C4-2B (cell line): ENCODE results near the gene NCAN.

ENCODE experiments used
- H3K27ac ChIP-seq: fragments of 450-650 bp; 2 replicates; pipeline ENCODE4 v1.5.1; 2017
- ZFX ChIP-seq: fragments of 450-650 bp; IDR thresholded peaks from 2 replicates; pipeline ENCODE4 v1.6.1; 2017
- TF ChIP-seq, protein P1 (sequence below): fragments of 450-650 bp; conservative IDR thresholded peaks from 2 replicates; pipeline ENCODE4 v1.5.1; 2017; ENCODE audit warnings: mild to moderate bottlenecking

Gene NCAN

DNA sequence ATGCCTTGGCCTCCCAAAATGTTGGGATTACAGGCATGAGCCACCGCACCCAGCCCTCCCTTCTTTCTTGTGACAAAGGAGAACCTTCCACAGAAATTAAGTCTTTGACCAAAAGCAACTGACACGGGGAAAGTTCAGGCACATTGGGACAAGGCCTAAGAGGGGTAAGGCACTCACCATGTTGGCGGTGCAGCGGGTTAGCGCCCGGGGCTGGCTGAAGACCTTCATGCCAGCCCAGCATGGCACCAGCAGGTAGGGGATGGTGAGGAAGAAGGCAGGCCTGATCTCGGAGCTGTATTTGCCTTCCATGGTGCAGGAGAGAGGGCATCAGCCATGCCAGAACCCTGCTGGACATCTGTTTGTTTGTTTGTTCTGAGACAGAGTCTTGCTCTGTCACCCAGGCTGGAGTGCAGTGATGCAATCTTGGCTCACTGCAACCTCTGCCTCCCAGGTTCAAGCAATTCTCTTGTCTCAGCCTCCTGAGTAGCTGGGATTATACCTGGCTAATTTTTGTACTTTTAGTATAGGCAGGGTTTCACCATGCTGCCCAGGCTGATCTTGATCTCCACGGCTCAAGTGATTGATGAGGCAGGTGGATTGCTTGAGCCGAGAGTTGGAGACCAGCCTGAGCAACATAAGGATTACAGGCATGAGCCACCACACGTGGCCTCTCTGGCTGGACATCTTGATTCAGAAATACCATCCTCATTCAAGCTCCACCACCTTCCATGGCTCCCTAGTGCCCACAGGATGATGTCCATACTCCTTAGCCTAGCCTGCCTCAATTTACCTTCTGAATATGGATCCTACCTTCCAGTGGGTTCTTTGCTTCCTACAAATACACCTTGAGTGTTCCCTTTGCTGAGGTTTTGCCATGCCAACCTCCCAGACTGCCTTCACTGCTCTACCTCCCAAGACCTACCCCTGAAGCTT, 57.0 kb downstream of the NCAN start:
- H3K27ac ChIP-seq: no peak overlapping the region
- TF ChIP-seq, protein P1, sequence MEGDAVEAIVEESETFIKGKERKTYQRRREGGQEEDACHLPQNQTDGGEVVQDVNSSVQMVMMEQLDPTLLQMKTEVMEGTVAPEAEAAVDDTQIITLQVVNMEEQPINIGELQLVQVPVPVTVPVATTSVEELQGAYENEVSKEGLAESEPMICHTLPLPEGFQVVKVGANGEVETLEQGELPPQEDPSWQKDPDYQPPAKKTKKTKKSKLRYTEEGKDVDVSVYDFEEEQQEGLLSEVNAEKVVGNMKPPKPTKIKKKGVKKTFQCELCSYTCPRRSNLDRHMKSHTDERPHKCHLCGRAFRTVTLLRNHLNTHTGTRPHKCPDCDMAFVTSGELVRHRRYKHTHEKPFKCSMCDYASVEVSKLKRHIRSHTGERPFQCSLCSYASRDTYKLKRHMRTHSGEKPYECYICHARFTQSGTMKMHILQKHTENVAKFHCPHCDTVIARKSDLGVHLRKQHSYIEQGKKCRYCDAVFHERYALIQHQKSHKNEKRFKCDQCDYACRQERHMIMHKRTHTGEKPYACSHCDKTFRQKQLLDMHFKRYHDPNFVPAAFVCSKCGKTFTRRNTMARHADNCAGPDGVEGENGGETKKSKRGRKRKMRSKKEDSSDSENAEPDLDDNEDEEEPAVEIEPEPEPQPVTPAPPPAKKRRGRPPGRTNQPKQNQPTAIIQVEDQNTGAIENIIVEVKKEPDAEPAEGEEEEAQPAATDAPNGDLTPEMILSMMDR: no peak
- no peak for TF ChIP-seq ZFX

GRCh38 chr19:19269952-19270694, 58.4 kb downstream of the NCAN start:
- H3K27ac ChIP-seq: no peak overlapping the region
- TF ChIP-seq, protein P1: no peak
- no peak for TF ChIP-seq ZFX

- TF ChIP-seq, protein P1: no peak
- no peak overlapping the region for H3K27ac ChIP-seq
Measured at GRCh38 chr19:19270749-19271571, 59.2 kb downstream of the NCAN start.

DNA sequence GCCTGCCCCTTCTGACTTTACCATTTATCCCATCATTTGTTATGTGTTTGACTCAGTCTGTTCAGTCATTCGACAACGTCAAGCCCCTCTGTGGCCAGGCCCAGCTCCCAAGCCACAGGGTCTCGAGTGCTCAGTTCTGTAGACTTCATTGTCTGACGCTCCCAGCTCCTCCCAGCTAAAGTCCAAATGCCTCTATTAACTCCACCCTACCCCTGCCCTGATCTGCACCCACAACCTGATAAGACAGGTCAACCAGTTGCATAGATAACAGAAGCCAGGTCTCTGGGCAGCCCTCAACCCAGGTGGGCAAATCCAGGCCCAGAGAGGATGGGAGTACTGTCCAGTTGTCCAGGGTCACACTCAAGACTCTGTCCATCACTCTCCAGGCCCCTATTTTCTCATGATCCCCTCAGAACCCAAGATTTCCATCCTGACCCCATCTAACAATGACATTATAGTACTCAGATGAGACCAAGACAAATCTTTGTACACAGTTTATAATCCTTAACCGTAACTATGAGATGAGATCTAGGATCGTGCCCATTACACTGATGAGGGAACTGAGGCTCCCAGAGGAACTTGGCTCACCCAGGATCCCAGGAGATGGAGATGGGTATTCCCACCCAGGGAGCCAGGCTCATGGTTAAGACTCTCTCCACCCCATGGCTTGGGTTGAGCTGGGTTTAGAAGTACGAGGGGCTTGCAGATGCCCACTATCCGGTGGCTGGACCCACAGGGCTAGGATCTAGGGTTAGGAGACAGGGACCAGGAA, 60.3 kb downstream of the NCAN start:
- TF ChIP-seq ZFX: no peak

DNA sequence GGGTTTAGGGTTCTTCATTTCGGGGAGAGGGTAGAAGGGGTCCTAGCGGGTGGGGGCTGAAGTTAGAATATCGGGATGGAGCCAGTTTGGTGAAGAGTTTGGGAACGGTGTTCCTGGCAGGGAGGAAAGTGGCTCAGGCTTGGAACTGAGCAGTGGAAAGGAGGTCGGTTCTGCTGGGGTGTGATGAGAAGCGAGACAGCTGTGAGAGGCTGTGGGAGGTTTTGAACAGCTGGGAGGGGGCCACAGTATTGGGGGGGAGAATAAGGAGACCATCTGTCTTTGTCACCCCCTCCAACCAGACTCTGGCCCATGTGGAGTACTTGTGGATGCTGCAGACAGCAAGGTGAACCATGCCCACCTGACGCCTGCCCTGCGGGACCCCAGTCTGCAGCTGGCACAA, 62.4 kb downstream of the NCAN start:
- TF ChIP-seq, protein P1: no peak
- no peak for TF ChIP-seq ZFX
- H3K27ac ChIP-seq: no peak overlapping the region

More for the DNA sequence above, 60.3 kb downstream of the NCAN start:
- no peak overlapping the region for H3K27ac ChIP-seq

GRCh38 chr19:19274716-19275565, 63.2 kb downstream of the NCAN start:
- no peak overlapping the region for H3K27ac ChIP-seq
- TF ChIP-seq ZFX: no peak
- TF ChIP-seq, protein P1: no peak
